Pancreas (tissue), 10 donors: ENCODE results near the gene MTFR1L. TPM values are rescaled to one million over a fixed set of nuclear protein-coding genes. Genes with fewer than 3 reads are reported as not detected.

Experiments
- ATAC-seq, 4 donors: fragments of 200-7000 bp; cut with Tn5 transposase; one replicate each; pipeline versions ENCODE4 v1.8.0 to v1.9.1; 2020; ENCODE audit warnings: mild to moderate bottlenecking in 4 of 4, moderate library complexity in 4 of 4
- DNase-seq, 6 donors: peaks; one replicate each; pipeline ENCODE4 v3.0.0-alpha.2; 2020
- FAIRE-seq: peaks from 2 replicates; lab custom pipeline; 2012; peaks lifted over from hg19 to GRCh38; lab: Jason Lieb, UNC
- H3K27ac ChIP-seq, 4 donors: fragments of 200-600 bp; sonication (generic); 1 replicate in 3 of 4; 2 replicates in 1 of 4; pipeline versions ENCODE4 v1.5.0 to v1.8.0; 2020
- H3K27me3 ChIP-seq, 4 donors: fragments of 200-600 bp; one replicate each; pipeline ENCODE4 v1.8.0; 2021
- H3K36me3 ChIP-seq, 3 donors: fragments of 200-600 bp; sonication (generic) in 1 of 3; one replicate each; pipeline versions ENCODE4 v1.5.0 to v1.8.0; 2020 to 2021
- H3K4me1 ChIP-seq, 3 donors: fragments of 200-600 bp; one replicate each; pipeline ENCODE4 v1.8.0; 2021
- H3K4me3 ChIP-seq, 4 donors: fragments of 200-600 bp; sonication (generic) in 2 of 4; one replicate each; pipeline versions ENCODE4 v1.5.0 to v1.8.0; 2020 to 2021
- H3K9me3 ChIP-seq, 4 donors: fragments of 200-600 bp; one replicate each; pipeline ENCODE4 v1.8.0; 2021
- CTCF ChIP-seq, 4 donors: fragments of 200-600 bp; sonication (generic) in 3 of 4; IDR thresholded peaks; one replicate each; pipeline versions ENCODE4 v1.5.0 to v1.8.0; 2021; ENCODE audit warnings: antibody characterized with exemption in 4 of 4
- WGBS, 2 donors: extraction: QIAGEN DNeasy Blood & Tissue Kit; methylation state at CpG; one replicate each; pipeline ENCODE4 v1.1.7; 2013; 5-methylcytosine and 5-hydroxymethylcytosine counted together
- intact Hi-C, 3 donors: fragments of 100-400 bp; cut with DNase I; formaldehyde crosslinking; loops; one replicate each; pipeline versions ENCODE4 v1.11.1 to v1.14.2; 2022
- polyA plus RNA-seq, 2 donors: library from polyadenylated mRNA; stranded (reverse); fragments of 200-250 nt; gene quantifications; one replicate each; pipeline ENCODE4 v1.2.3, GENCODE V29; 2013
- total RNA-seq, 6 donors: library from RNA; stranded (reverse); fragmentation: NEBNext Ultra II Directional in 4 of 6; extraction: Animal tissue kit (Norgen Biotek cat#: 25700) in 4 of 6; gene quantifications; one replicate each; pipeline versions ENCODE4 v1.2.1 to v1.2.4, GENCODE V29; 2021 to 2023
- donor health status: healthy with polysubstance abuse.
- donor health status: DM: no; HTN: no; CAD: no; lungs with moderate emphysema.
- donor health status: DM: no; HTN: no; CAD: no.
- donor health status: control.
- donor health status: control.
- donor health status: Bipolar disorder and iron deficiency.
- donor health status: DM: yes; HTN: yes; CAD: no.
- donor health status: DM: no; HTN: no; CAD: no.
- donor health status: DM: no; HTN: no; CAD: no.
- donor health status: DM: yes; HTN: yes; CAD: no.

MTFR1L gene
- total and polyA plus RNA-seq, 8 donors = 24.0 to 59.6 (median 27.5) TPM

- TF ChIP-seq CTCF (IDR thresholded peaks at IDR 0.05) = no peak
- Histone ChIP-seq H3K27me3 (no peaks in the 10 kb centered on the region), H3K27ac (no peak overlapping the region), H3K4me3 (no peak overlapping the region), H3K4me1 (peaks cover 5 to 6% (median 6%) of the 10 kb centered on the region in 3 donors), H3K36me3 (peaks cover 0 to 31% (median 5%) of the 10 kb centered on the region in 3 donors), H3K9me3 (no peaks in the 10 kb centered on the region)
- DNase-seq (peak in 1 of 6 donors; percentile 26), FAIRE-seq (no peak), ATAC-seq (no peak)
- intact Hi-C loops = loop anchor here in 1 of 3 donors (10.0 kb wide), 1 partner anchor 409 kb away; no protein-coding TSS in a partner anchor
- WGBS, 2 donors = 86 to 91% methylated on average over 24 of the region's 24 CpGs
Measured at GRCh38 chr1:25813734-25814471, 5.9 kb upstream of the MTFR1L start.

- Histone ChIP-seq H3K4me3 (no peak overlapping the region), H3K27ac (no peak overlapping the region), H3K27me3 (no peaks in the 10 kb centered on the region), H3K9me3 (no peaks in the 10 kb centered on the region), H3K36me3 (peaks cover 0 to 23% (median 5%) of the 10 kb centered on the region in 3 donors), H3K4me1 (peaks cover 5 to 8% (median 7%) of the 10 kb centered on the region in 3 donors)
- DNase-seq (peak in 1 of 6 donors; percentile 29), FAIRE-seq (no peak), ATAC-seq (no peak)
- intact Hi-C loops = loop anchor here in 1 of 3 donors (10.0 kb wide), 1 partner anchor 410 kb away; no protein-coding TSS in a partner anchor
- 85 to 91% methylated on average over 7 of the region's 7 CpGs for WGBS, 2 donors
- no peak for TF ChIP-seq CTCF (IDR thresholded peaks at IDR 0.05)
Measured at GRCh38 chr1:25814549-25815087, 5.1 kb upstream of the MTFR1L start.

DNA sequence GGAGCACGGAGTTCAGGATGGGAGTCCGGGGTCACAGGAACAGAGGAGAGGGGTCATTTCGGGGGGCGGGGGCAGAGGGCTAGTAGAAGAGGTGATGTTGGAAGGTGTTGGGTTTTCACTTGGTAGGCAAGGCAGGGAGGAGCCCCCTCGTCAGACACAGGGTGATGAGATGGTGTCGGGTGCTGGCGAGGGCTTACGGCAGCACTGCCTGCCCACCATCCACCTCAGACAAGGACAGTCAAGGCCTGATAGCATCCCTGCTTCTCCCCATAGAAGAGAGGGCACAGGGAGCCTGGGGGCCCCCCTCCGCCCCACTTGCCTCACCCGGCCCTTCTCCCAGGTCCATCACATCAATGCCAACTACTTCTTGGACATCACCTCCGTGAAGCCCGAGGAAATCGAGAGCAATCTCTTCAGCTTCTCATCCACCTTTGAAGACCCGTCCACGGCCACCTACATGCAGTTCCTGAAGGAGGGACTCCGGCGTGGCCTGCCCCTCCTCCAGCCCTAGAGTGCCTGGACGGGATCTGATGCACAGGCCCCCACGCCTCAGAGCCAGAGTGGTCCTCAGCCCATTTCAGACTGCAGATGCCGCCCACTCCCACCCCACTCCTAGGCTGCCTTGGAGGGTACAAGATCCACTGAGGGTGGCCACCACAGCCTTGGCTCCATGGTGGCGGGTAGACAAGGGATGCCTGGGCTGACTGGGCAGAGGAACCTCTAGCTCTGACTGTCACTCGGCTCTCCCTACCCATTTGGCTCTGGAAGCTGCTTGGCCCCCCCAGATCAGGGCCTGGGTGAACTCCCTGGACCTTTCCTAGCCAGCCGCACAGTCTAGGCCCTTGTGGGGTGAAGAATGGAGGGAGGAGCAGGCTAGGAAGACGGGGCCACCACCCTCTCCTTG lies 4.3 kb upstream of the MTFR1L start:
- Histone ChIP-seq H3K9me3 (no peaks in the 10 kb centered on the region), H3K4me1 (peaks cover 5 to 8% (median 7%) of the 10 kb centered on the region in 3 donors), H3K27ac (no peak overlapping the region), H3K36me3 (peaks cover 0 to 23% (median 5%) of the 10 kb centered on the region in 3 donors), H3K27me3 (no peaks in the 10 kb centered on the region), H3K4me3 (no peak overlapping the region)
- FAIRE-seq (no peak), ATAC-seq (no peak), DNase-seq (no peak)
- TF ChIP-seq CTCF (IDR thresholded peaks at IDR 0.05) = no peak
- intact Hi-C loops = loop anchor here in 1 of 3 donors (10.0 kb wide), 1 partner anchor 411 kb away; no protein-coding TSS in a partner anchor
- 86 to 89% methylated on average over 24 of the region's 24 CpGs for WGBS, 2 donors

DNA sequence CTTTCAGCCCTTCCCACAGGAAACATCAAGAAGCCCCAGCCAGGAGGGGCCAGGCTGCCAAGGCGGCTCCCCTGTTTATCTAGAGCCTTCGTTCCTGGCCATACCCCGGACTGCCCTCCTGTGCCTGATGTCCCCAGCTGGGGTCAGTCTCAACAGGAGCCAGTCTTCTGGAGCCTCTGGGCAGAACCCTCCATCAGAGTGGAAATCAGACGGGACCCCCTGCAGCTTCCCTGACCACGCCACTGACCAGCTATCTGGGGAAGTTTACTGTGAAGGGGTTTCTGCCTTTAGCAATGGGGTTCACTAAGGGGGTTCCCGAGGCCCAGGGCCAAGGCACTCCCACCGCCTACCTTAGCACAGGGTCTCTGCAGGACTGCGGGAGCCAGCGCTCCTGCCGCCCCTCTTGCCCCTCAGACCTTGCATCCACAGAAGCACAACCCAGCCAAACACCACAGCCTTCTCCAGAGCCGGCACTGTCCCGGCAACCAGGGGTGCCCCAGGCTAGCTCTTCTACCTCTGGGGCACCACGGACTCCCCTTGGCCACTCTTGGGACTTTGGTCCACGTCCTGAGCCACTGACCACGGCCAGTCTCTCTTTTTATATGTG lies 3.5 kb upstream of the MTFR1L start:
- no peak for DNase-seq

More for the DNA sequence above, 3.5 kb upstream of the MTFR1L start:
- H3K4me3 ChIP-seq = no peak overlapping the region
- H3K27me3 ChIP-seq = no peaks in the 10 kb centered on the region
- no peaks in the 10 kb centered on the region for H3K9me3 ChIP-seq
- no peak for TF ChIP-seq CTCF (IDR thresholded peaks at IDR 0.05)
- 85 to 88% methylated on average over 15 of the region's 15 CpGs for WGBS, 2 donors
- no peak overlapping the region for H3K27ac ChIP-seq
- peaks cover 0 to 22% (median 5%) of the 10 kb centered on the region in 3 donors for H3K36me3 ChIP-seq
- FAIRE-seq (no peak), ATAC-seq (no peak)
- intact Hi-C loops = loop anchor here in 1 of 3 donors (10.0 kb wide), 1 partner anchor 411 kb away; no protein-coding TSS in a partner anchor
- H3K4me1 ChIP-seq = peaks cover 7 to 12% (median 11%) of the 10 kb centered on the region in 3 donors
